Large intestine (tissue), 3 donors: ENCODE results near the gene TCF20. TPM values are rescaled to one million over a fixed set of nuclear protein-coding genes. Genes with fewer than 3 reads are reported as not detected.

Experiments
- DNase-seq, 2 donors: peaks; one replicate each; pipeline versions ENCODE4 v3.0.0 to v3.0.0-alpha.2; 2013
- H3K27ac ChIP-seq: one replicate; pipeline ENCODE4 v1.5.1; 2013; ENCODE audit warnings: low read length
- H3K27me3 ChIP-seq: 2 replicates; pipeline ENCODE4 v1.6.1; 2013; ENCODE audit warnings: low read length; ENCODE audit not compliant: control insufficient read depth, insufficient read depth
- H3K36me3 ChIP-seq: 2 replicates; pipeline ENCODE4 v1.6.1; 2013; ENCODE audit warnings: low read length; ENCODE audit not compliant: control insufficient read depth, insufficient read depth
- H3K4me1 ChIP-seq: one replicate; pipeline ENCODE4 v1.6.1; 2013; ENCODE audit warnings: low read length; ENCODE audit not compliant: control insufficient read depth, insufficient read depth
- H3K4me3 ChIP-seq: one replicate; pipeline ENCODE4 v1.5.1; 2013; ENCODE audit warnings: low read length
- H3K9me3 ChIP-seq: one replicate; pipeline ENCODE4 v1.6.1; 2013; ENCODE audit warnings: mild to moderate bottlenecking, low read depth, low read length, moderate library complexity; ENCODE audit not compliant: control insufficient read depth
- WGBS: methylation state at CpG from one replicate; pipeline ENCODE4 v1.1.5; 2013; ENCODE audit warnings: low lambda C conversion rate; ENCODE audit not compliant: insufficient coverage; 5-methylcytosine and 5-hydroxymethylcytosine counted together
- polyA plus RNA-seq: library from polyadenylated mRNA; unstranded; fragments of 120-200 nt; gene quantifications from one replicate; pipeline ENCODE4 v1.2.1, GENCODE V29; 2013

TCF20 gene
- polyA plus RNA-seq, 1 donor, result 30.5 TPM

GRCh38 chr22:42313204-42313603, 42.8 kb upstream of the TCF20 start:
- H3K36me3 ChIP-seq, result no peaks in the 10 kb centered on the region
- no peak overlapping the region for H3K4me3 ChIP-seq
- H3K9me3 ChIP-seq, result no peaks in the 10 kb centered on the region
- WGBS, result no CpG with 5 or more reads among the region's 7 CpGs
- no peaks in the 10 kb centered on the region for H3K27me3 ChIP-seq
- no peak for DNase-seq
- H3K4me1 ChIP-seq, result peaks cover 40% of the 10 kb centered on the region
- H3K27ac ChIP-seq, result peak overlapping the region; percentile 53

- Histone ChIP-seq H3K27ac (no peak overlapping the region), H3K4me3 (no peak overlapping the region), H3K36me3 (no peaks in the 10 kb centered on the region), H3K4me1 (peaks cover 24% of the 10 kb centered on the region), H3K27me3 (no peaks in the 10 kb centered on the region), H3K9me3 (no peaks in the 10 kb centered on the region)
- no CpG with 5 or more reads among the region's 16 CpGs for WGBS
- no peak for DNase-seq
These were observed 40.0 kb upstream of the TCF20 start for GRCh38 chr22:42310291-42311015.

GRCh38 chr22:42309865-42310264, 39.4 kb upstream of the TCF20 start:
- WGBS, result no CpG with 5 or more reads among the region's 3 CpGs
- no peaks in the 10 kb centered on the region for H3K36me3 ChIP-seq
- H3K4me3 ChIP-seq, result no peak overlapping the region
- H3K9me3 ChIP-seq, result no peaks in the 10 kb centered on the region
- H3K4me1 ChIP-seq, result peaks cover 18% of the 10 kb centered on the region
- DNase-seq, result no peak
- no peaks in the 10 kb centered on the region for H3K27me3 ChIP-seq
- no peak overlapping the region for H3K27ac ChIP-seq

GRCh38 chr22:42308892-42309468, 38.5 kb upstream of the TCF20 start:
- DNase-seq, result no peak
- peaks cover 16% of the 10 kb centered on the region for H3K4me1 ChIP-seq
- WGBS, result no CpG with 5 or more reads among the region's 17 CpGs

GRCh38 chr22:42307806-42308563, 37.5 kb upstream of the TCF20 start:
- no peak for DNase-seq
- Histone ChIP-seq H3K36me3 (no peaks in the 10 kb centered on the region), H3K9me3 (no peaks in the 10 kb centered on the region), H3K4me3 (no peak overlapping the region), H3K27ac (no peak overlapping the region), H3K4me1 (peaks cover 19% of the 10 kb centered on the region), H3K27me3 (no peaks in the 10 kb centered on the region)
- WGBS, result no CpG with 5 or more reads among the region's 18 CpGs

More at GRCh38 chr22:42308892-42309468, 38.5 kb upstream of the TCF20 start:
- H3K9me3 ChIP-seq, result no peaks in the 10 kb centered on the region
- no peak overlapping the region for H3K4me3 ChIP-seq
- H3K27ac ChIP-seq, result no peak overlapping the region
- no peaks in the 10 kb centered on the region for H3K36me3 ChIP-seq
- H3K27me3 ChIP-seq, result no peaks in the 10 kb centered on the region

GRCh38 chr22:42306010-42306409, 35.6 kb upstream of the TCF20 start:
- H3K36me3 ChIP-seq, result no peaks in the 10 kb centered on the region
- H3K4me3 ChIP-seq, result no peak overlapping the region
- WGBS, result no CpG with 5 or more reads among the region's 18 CpGs
- H3K27me3 ChIP-seq, result no peaks in the 10 kb centered on the region
- no peaks in the 10 kb centered on the region for H3K9me3 ChIP-seq
- DNase-seq, result no peak
- H3K27ac ChIP-seq, result no peak overlapping the region
- peaks cover 35% of the 10 kb centered on the region for H3K4me1 ChIP-seq

- DNase-seq, result no peak
- Histone ChIP-seq H3K4me3 (no peak overlapping the region), H3K36me3 (no peaks in the 10 kb centered on the region), H3K27ac (peak overlapping the region; percentile 31), H3K4me1 (peaks cover 50% of the 10 kb centered on the region), H3K27me3 (no peaks in the 10 kb centered on the region), H3K9me3 (no peaks in the 10 kb centered on the region)
- no CpG with 5 or more reads among the region's 8 CpGs for WGBS
These were observed 33.9 kb upstream of the TCF20 start for GRCh38 chr22:42304324-42304790.

- no peaks in the 10 kb centered on the region for H3K36me3 ChIP-seq
- peaks cover 54% of the 10 kb centered on the region for H3K4me1 ChIP-seq
- no peaks in the 10 kb centered on the region for H3K9me3 ChIP-seq
- WGBS, result 13% methylated on average over 1 of the region's 21 CpGs
- peak; percentile 77 to 85 for DNase-seq
- peak overlapping the region; percentile 37 for H3K27ac ChIP-seq
- H3K27me3 ChIP-seq, result no peaks in the 10 kb centered on the region
- H3K4me3 ChIP-seq, result no peak overlapping the region
These were observed 33.2 kb upstream of the TCF20 start for GRCh38 chr22:42303396-42304323.

- Histone ChIP-seq H3K27me3 (no peaks in the 10 kb centered on the region), H3K9me3 (no peaks in the 10 kb centered on the region), H3K4me1 (peaks cover 54% of the 10 kb centered on the region), H3K4me3 (no peak overlapping the region), H3K36me3 (no peaks in the 10 kb centered on the region), H3K27ac (no peak overlapping the region)
- WGBS, result no CpG with 5 or more reads among the region's 12 CpGs
- no peak for DNase-seq
These were observed 31.3 kb upstream of the TCF20 start for GRCh38 chr22:42301742-42302102.
